GM12892 (cell line): ENCODE data around the gene ESPL1.
"Not testable (repeated sequence)": the region's sequence is repeated elsewhere in the genome, so short reads cannot be mapped to it uniquely, and the experiment has no call there.

ENCODE experiments used
- DNase-seq: peaks from one replicate; pipeline ENCODE4 v3.0.0; 2011; ENCODE audit not compliant: insufficient read length
- FAIRE-seq: peaks from 2 replicates; lab custom pipeline; 2011; peaks lifted over from hg19 to GRCh38; lab: Jason Lieb, UNC
- POLR2A ChIP-seq: IDR thresholded peaks from 2 replicates; pipeline ENCODE4 v1.6.1; 2011; ENCODE audit warnings: low read depth, low read length, control low read depth
- POLR2AphosphoS5 ChIP-seq: IDR thresholded peaks from 2 replicates; pipeline ENCODE4 v1.6.1; 2011; ENCODE audit warnings: low read depth, low read length, control low read depth
- TAF1 ChIP-seq: IDR thresholded peaks from 2 replicates; pipeline ENCODE4 v1.6.1; 2011; ENCODE audit warnings: low read depth, mild to moderate bottlenecking, control low read depth, low read length, borderline replicate concordance

The ESPL1 gene

DNA sequence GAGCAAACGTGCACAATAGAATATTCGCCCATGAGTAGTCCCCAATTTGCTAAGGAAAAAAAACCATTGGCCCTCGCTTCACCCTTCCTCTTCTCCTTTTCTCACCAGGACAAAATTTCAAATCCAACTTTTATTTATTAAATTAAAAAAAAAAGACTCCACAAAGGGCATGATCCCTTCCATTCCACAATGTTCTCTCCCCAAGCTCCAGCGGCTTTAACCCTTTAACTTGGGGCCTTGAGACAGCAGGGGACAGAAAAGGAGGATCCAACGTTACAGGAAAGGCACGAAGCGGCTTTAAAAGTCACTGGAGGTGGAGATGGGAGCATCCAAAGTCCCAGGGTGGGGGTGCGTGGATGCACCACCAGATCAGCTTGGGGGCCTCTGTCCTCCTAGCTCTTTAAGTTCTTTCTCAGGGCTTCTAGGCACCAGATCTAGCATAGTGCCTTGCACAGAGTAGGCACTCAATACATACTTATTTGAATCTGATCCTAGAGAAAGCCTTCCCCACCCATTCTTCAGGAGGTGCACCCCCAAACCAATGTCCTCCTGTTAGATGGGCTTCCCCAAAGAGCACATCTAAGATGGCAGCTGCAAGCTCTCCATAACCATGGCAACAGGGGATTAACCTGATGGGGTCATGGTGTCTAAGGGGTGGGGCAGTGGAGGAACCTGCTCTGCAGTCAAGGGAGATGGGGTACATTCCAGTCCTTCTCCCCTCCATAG is 58.5 kb downstream of the ESPL1 start:
- FAIRE-seq (no peak), DNase-seq (no peak)
- TF ChIP-seq POLR2A (no peak), POLR2AphosphoS5 (no peak), TAF1 (no peak)

GRCh38 chr12:53327435-53328042 is 59.4 kb downstream of the ESPL1 start:
- FAIRE-seq, result no peak
- TF ChIP-seq POLR2AphosphoS5 (no peak), POLR2A (no peak), TAF1 (no peak)

GRCh38 chr12:53328043-53328435 is 59.9 kb downstream of the ESPL1 start:
- FAIRE-seq (no peak), DNase-seq (no peak)
- TF ChIP-seq TAF1 (no peak), POLR2AphosphoS5 (no peak), POLR2A (no peak)

More at GRCh38 chr12:53327435-53328042, 59.4 kb downstream of the ESPL1 start:
- no peak for DNase-seq

DNA sequence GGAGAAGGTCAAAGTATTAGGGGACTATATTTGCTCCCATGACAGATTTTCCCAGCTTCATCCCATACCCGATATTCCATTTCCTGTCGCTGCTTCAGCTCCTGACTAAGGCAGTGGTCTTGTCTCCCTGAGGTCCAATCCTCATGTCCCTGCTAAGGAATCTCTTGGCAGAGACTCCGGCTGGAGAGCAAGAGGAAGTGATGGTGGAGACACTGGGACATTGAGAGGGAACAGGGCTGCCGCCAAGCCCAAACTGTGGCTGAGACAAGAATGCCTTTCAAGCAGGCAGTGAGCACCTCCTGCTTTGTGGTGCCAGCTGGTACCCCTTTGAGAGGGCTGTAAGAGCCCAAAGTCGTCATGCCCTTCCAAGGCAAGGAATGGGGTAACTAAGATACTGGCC is 62.6 kb downstream of the ESPL1 start:
- TF ChIP-seq TAF1 (no peak), POLR2AphosphoS5 (no peak)
- DNase-seq, result no peak
- no peak for FAIRE-seq

DNA sequence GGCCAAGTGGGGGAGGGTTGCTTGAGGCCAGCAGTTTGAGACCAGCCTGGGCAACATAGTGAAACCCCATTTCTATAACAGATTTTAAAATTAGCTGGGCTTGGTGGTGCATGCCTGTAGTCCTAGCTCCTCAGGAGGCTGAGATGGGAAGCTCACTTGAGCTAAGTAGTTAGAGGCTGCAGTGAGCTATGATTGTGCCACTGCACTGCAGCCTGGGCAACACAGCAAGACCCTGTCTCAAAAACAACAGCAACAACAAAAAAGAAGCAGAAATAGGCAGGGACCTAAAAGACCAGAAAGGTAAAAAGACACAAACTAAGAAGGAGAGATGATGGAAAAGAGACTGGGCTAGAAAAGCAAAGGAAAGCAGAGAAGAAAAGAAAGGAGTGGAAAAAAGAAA is 64.2 kb downstream of the ESPL1 start:
- DNase-seq, FAIRE-seq: not testable (repeated sequence)

- no peak for DNase-seq
- FAIRE-seq, result no peak
- no peak for TF ChIP-seq POLR2AphosphoS5
- no peak for TF ChIP-seq TAF1
- TF ChIP-seq POLR2A, result no peak
These were observed 64.6 kb downstream of the ESPL1 start for GRCh38 chr12:53332744-53333143.

DNA sequence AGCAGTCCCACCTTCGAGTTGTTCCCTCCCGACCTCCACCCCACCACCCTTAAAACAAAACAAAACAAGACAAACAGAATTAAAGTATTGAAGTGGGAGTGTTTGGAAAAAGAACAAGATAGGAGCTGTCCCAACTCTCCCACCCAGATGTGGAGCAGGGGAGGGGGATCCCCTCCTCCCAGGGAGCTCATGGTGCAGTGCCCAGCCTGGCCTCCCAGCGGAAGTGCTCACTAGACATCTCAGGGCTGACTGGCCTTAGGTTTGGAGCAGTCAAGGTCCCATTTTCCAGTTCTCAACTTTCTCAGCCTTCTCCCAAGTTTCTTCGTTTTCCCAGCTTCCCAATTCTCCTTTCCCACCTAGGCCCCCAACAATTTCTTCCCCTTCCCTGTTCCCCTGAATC is 65.2 kb downstream of the ESPL1 start:
- DNase-seq, result no peak
- no peak for FAIRE-seq

DNA sequence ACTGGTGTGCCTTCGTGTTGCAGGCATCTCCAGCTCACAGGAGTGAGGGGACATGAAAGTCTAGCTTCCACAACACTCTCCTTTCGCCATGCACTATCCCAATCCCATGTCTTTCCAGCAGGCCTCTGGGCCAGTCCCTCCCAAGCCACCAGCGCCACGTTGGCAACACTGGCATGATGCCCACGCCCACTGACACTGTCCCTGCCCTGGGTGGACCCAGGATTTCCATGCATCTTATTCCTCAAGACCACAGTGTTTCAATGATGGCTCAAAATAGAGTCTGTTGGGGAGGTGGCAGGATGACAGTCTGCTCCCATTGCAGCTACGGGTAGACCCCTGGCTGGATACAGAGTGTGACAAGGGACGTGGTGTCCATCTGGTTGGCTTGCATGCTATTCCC is 65.7 kb downstream of the ESPL1 start:
- FAIRE-seq (no peak), DNase-seq (no peak)
- no peak for TF ChIP-seq TAF1
- TF ChIP-seq POLR2AphosphoS5, result no peak
- TF ChIP-seq POLR2A, result no peak

More for the DNA sequence above, 65.2 kb downstream of the ESPL1 start:
- TF ChIP-seq POLR2AphosphoS5, result no peak
- no peak for TF ChIP-seq POLR2A
- TF ChIP-seq TAF1, result no peak

- no peak for FAIRE-seq
- no peak for DNase-seq
- TF ChIP-seq POLR2A (no peak), TAF1 (no peak), POLR2AphosphoS5 (no peak)
These were observed 66.7 kb downstream of the ESPL1 start for GRCh38 chr12:53334822-53335221.

DNA sequence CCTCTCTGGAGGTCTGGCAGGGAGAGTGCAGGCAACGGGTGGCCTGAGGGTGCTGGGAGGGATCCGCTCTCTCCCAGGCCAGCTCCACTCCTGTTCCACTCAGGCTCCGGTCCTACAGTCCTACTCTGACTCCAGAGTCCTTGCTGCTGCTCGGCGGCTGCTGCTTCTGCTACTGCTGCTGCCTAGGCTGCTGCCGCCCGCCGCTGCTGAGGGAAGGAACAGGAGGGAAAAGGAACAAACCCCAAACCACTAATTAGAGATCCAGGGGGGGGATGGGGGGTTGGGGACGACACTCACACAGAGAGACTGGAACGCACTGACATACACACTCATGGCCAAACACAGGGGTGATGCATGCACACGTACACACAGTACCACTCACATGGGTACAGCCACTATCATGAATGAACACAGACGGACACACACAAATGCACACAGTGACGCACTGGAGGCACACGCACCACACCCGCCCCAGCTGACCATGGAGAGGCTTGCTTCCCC is 68.1 kb downstream of the ESPL1 start, which contains the start of gene SP7:
Gene SP7 (minus strand): TSS at position 174 of the 501 bp plus-strand sequence. CDS start 708 bp downstream, outside the sequence.
- FAIRE-seq (no peak), DNase-seq (no peak)
- no peak for TF ChIP-seq POLR2A
- no peak for TF ChIP-seq TAF1
- TF ChIP-seq POLR2AphosphoS5, result no peak

DNA sequence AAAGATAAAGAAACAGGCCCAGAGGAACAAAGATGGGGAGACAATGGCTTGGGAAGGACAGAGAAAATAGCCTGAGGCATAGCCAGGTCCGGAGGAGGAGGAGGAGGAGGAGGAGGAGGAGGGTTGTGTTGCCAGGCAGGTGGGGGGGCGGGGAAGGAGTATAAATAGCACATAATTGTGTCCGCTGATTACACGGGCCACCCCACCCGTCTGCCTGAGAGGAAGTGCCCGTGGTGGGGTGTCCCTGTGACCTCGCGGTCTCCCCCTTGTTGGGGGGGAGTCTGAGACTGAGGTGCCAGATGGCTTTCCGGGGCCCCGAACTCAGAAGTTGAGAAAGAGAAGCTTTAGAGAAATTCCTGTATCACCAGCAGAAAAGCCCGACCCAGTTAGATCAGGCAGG is 69.9 kb downstream of the ESPL1 start:
- FAIRE-seq (no peak), DNase-seq (no peak)
- TF ChIP-seq TAF1, result no peak
- TF ChIP-seq POLR2AphosphoS5, result no peak
- no peak for TF ChIP-seq POLR2A

GRCh38 chr12:53338916-53339315 is 70.8 kb downstream of the ESPL1 start:
- no peak for DNase-seq

DNA sequence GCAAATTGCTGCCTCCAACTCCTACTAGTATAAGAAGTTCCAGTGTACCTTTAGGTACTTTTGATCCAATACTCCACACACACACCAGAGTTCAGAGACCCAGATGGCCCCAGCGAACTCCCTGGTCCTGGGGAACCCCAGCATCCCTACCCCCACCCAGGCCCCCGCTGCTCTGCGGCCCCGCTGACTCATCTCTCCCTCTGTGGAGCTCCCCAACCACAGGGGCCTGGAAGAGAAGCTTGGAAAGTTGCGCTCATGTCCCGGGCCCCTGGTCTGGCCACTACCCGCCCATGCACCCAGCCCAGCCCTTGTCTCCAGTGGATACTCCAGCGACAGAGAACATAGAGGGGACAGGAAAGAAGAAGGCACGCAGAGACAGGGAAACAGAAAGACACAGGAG is 72.3 kb downstream of the ESPL1 start:
- DNase-seq (no peak), FAIRE-seq (no peak)
- no peak for TF ChIP-seq POLR2A
- no peak for TF ChIP-seq POLR2AphosphoS5
- no peak for TF ChIP-seq TAF1

More at GRCh38 chr12:53338916-53339315, 70.8 kb downstream of the ESPL1 start:
- no peak for FAIRE-seq
- TF ChIP-seq POLR2AphosphoS5 (no peak), TAF1 (no peak), POLR2A (no peak)
